G401.6 (cell line): ENCODE results near the gene FAT1.

Source experiments
- FAIRE-seq: peaks from 2 replicates; lab custom pipeline; 2012; peaks lifted over from hg19 to GRCh38; lab: Jason Lieb, UNC

The FAT1 gene

DNA sequence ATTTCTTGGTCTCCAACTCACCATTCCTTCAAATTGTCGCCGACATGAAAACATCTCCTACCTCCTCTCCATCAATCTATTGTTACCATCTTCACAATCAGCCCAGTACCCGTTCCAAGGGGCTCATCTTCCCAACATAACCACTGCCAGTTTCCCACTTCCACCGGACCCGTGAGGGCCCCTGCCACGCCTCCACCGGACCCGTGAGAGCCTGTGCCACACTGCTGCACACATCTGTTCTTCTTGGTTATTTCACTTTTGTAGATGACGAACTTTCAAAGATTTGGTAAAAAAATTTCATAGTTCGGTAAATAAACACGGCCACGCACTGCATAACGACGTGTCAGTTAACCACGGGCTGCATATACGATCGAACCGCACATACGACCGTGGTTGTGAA, 65.0 kb downstream of the FAT1 start:
- no peak for FAIRE-seq

DNA sequence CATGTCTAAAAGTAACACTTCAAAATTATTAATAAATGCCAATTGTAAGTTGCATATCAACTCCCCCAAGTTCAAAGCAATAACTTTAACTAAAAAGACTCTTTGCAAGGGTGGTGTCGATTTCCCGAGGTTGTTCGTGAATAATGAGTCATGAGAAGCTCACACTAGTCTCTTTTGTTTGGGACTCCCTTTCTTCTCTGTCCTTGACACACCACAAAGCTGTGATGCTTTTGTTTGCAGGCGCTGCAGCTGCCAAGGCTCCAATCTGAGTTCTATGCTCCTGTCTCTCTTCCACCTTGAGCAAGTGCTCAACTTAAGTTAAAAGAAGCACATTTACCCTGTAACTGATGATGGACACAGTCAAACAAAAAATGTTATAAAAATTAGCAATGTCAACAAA, 65.9 kb downstream of the FAT1 start:
- FAIRE-seq: no peak

DNA sequence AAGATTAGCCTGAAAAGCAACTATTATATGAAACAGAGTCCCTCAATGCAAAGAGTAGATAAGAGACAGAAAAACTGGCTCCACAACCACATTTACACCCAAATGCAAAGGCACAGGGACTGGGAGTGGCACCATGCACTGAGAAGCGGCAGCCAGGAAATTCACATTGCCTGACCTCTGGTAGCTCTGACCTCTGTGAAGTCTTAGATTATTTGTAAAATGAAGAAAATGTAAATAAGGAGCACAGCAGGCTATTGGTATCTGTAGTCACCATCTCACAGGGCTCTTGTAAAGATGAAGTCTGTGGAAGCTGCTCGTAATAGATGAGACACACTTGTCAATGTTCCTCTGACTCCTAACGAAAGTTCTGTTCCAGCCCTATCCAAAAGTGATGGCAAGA, 69.7 kb downstream of the FAT1 start:
- FAIRE-seq: no peak

GRCh38 chr4:186651624-186652023, 72.0 kb downstream of the FAT1 start:
- FAIRE-seq: no peak

DNA sequence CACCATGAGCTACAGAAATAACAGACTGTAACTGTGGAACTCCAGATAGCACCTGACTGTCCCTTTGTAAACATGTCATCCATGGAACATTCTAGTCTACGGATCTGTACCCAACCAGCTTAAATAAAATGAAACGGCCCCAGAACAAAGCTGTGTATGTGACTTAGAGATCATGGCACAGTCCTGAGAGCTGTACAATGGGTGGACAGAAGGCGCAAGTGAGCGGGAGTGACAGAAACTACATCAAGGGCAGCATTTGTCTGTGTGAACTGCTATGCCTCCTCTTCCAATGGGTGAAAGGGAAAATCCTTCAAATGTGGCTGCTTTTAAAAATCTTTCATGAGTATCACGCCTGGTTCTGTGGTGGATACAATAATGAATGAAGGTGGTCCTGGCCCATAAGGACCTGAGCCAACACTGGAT, 72.5 kb downstream of the FAT1 start:
- no peak for FAIRE-seq

DNA sequence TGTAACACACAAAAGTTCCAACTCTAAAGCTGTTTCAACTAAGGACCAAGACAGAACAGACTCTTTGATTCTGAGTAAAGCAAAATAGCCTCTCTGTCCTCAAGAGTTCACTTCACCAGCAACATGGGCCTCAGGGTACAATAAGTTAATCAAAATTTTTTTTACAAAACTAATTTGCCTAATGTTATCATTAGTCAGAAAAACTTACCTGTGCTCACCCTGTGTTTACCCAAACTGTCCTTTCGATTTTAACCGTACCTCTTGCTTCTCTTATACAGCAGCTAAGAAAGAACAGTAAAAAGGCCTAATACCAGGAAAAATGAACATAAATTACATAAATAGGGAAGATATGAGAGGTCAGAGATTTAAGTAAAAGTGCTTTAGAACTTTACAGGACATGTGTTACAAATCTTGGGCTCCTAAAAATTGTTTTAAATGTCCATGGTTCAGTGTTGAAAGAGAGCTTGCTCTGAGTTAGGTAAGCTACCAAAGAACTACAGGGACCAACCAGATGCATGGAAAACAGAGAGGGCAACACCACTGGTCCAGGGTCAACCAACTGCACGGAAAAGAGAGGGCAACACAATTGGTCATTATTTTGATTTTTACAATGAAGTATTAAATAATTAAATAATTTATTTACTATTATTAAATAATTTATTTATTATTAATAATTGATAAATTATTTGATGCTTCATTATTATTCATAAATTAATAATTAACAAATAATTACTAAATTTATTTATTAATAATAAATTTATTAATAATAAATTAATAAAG, 73.1 kb downstream of the FAT1 start:
- peak; percentile 97 for FAIRE-seq

GRCh38 chr4:186647821-186648220, 75.8 kb downstream of the FAT1 start:
- FAIRE-seq: no peak

DNA sequence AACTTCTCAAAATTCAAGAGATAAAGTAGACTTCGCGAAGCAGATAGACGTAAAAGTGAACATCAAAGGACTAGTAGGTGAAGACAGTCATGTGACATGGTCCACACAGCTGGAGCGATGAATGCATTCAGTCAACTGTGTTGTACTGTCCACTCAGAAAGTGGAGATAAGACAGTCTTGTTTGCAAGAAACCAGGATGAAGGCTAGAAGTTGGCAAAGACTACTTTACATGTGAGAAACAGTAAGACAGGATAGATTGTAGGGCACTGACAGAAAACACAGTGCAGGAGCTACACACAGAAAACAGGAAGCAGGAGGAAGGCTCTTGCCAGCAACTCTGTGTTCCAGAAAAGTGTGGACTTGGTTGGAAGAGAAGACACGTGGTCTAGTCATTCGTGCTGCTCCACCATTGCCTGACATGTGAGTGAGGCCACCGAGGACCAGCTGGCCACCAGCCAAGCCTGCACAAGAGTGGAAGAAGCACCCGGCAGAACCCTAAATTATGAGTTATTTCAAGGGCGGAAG, 78.9 kb downstream of the FAT1 start:
- no peak for FAIRE-seq

DNA sequence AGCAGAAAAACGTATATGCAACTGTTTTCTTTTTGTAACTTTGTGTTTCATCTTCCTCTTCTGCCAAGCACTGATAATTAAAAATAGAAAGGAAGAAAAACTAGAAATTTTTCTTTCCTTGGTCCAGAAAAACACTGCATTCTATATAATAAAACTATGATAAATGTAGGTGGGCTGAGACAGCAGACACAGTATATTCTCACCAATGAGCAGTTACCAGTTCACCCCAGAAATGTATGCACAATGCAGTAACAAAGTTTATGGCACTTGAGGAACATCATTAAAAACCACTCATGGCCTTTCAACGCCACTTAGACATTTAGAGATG, 79.4 kb downstream of the FAT1 start:
- FAIRE-seq: no peak

- FAIRE-seq: no peak
Observed at GRCh38 chr4:186643501-186644310, 80.0 kb downstream of the FAT1 start.

GRCh38 chr4:186642998-186643397, 80.7 kb downstream of the FAT1 start:
- FAIRE-seq: no peak

- no peak for FAIRE-seq
Observed at GRCh38 chr4:186642530-186642929, 81.1 kb downstream of the FAT1 start.

DNA sequence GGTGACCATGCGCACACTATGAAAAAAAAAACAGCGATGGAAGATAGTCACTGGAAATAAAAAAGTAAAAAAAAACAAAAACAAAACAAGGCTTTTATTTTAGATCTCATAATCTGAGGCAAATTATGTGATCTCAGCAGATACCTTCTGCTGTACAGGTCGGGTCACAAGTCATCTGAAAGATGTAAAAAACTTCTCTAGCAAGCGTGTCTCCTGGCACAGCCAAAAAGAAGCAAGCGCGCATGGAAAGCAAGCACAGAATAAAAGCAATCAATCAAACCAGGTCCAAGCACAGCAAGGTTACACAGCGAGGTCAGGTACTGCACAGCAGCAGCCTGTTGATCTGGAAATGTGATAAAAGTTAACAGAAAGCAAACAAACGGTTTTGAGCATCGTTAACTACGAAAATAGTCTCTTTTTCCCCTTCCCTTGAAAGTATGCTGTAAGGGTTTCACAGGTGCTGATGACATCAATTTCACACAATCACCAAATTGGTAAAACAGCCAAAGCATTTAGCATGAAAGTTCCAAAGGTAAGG, 89.0 kb downstream of the FAT1 start:
- FAIRE-seq: no peak

- no peak for FAIRE-seq
Observed at GRCh38 chr4:186633844-186634243, 89.8 kb downstream of the FAT1 start.

DNA sequence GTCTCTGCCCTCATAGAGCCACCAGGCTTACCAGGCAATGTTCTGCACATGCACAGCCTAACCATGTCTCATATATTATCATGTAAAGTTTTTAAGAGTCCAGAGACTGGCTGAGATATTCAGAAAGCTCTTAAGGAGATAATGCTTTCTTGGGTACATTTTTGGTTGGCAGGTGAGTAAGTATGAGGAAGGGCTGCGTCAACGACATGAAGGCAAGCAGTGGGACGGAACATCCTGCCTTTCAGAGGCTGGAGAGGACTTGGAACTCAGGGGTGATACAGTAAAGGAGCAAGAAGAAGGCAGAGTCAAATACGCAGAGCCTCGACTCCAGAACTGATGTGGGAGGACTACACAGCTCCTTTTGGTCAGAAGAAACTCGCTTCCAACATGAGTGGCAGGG, 93.5 kb downstream of the FAT1 start:
- no peak for FAIRE-seq

- FAIRE-seq: no peak
Observed at GRCh38 chr4:186628058-186628711, 95.5 kb downstream of the FAT1 start.

DNA sequence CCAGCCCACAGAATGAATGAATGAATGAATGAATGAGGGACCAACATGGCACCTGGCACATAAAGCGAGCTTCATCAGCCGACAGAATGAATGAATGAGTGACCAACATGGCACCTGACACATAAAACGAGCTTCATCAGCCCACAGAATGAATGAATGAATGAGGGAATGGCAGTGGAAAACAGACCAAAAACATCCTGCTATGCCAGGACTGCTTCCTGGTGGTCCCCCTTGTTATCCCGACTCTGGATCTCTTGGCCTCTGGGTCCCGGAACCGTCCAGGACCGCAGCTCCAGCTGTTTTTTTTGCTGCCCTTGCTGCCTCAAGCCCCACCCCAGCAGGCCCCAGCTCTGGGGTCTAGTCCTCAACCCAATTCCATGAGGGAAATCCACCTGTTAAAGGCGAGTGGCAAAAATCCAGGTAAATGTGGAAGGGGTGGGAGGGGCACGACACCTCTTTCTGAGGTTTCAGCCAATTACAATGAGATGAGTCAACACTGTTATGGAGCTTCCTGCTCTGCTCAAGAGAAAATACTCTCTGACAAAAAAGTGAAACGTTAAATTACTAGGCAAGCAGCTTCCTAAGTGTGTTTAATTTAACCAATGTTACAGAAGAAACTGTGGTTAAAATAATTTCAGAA, 96.3 kb downstream of the FAT1 start:
- FAIRE-seq: peak; percentile 67

GRCh38 chr4:186624951-186625350, 98.7 kb downstream of the FAT1 start:
- peak; percentile 84 for FAIRE-seq

GRCh38 chr4:186623546-186623945, 100.1 kb downstream of the FAT1 start:
- no peak for FAIRE-seq

DNA sequence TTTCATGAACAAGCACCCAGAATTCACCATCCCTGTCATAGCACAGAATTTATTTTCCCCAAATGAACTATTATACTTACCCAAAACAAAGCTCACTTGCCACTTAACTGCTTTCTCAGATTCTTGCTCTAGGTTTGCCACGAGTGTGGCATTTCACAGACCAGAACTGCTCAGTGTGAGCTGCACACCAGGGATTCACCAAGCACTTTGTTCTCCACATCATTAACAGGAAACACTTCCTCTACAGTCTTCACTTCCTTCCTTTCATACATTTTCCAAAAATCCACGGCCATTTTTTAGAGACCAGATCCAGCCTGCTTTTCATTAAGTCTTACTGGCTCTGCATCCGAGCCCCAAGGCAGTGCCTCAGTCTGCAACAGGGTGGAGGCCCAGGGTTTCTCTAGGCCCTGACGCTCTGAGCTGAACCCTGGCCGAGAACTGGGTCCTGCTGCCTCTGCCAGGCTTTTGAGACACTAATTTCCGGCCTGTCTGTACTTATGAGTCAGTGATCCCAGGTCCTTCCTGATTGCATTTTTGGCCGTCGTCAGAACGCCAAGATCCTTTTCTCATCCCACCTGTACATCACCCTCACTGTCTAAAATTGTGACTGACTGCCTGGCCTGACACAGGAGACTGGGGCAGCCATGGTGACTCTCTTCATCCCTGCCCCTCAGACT, 100.7 kb downstream of the FAT1 start:
- FAIRE-seq: no peak

DNA sequence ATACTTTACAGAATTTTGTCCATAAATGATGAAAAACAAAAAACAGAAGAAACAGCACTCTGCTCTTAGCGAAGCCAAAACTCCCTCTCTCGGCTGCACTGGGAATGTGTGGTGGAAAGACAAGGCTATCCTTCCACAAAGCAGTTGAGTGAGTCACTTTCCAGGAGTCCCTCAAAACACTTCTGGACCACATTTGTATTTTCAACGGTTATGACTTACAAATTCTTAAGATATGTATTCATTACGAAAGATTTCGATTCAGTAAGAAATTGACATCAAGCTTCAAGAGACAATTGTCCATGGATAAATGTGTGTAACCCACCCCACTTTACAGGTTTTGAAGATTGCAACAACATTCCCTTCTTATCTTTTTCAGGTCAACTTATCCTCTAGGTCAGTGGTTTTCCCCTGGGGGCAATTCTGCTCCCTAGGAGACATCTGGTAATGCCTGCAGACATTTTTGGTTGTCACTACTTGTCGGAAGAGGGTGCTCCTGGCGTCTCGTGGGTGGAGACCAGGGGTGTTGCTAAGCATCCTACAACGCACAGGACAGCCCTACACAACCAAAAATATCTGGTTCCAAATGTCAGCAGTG, 101.6 kb downstream of the FAT1 start:
- FAIRE-seq: no peak
